GM12891 (cell line): ENCODE measurements around the gene KRT1.

ENCODE experiments used
- PAX5 ChIP-seq: IDR thresholded peaks from 2 replicates; pipeline ENCODE4 v1.6.1; 2011; ENCODE audit warnings: low read length, moderate library complexity, mild to moderate bottlenecking; ENCODE audit not compliant: insufficient read depth, severe bottlenecking
- POLR2A ChIP-seq: IDR thresholded peaks from 2 replicates; pipeline ENCODE4 v1.6.1; 2011; ENCODE audit warnings: low read depth, low read length, control low read depth
- POLR2AphosphoS5 ChIP-seq: IDR thresholded peaks from 2 replicates; pipeline ENCODE4 v1.6.1; 2011; ENCODE audit warnings: low read depth, low read length, control low read depth
- POU2F2 ChIP-seq: IDR thresholded peaks from 2 replicates; pipeline ENCODE4 v1.6.1; 2011; ENCODE audit warnings: low read depth, mild to moderate bottlenecking, control low read depth, low read length, moderate library complexity
- SPI1 ChIP-seq: IDR thresholded peaks from 2 replicates; pipeline ENCODE4 v1.6.1; 2011; ENCODE audit warnings: low read depth, low read length, control low read depth
- TAF1 ChIP-seq: IDR thresholded peaks from 2 replicates; pipeline ENCODE4 v1.6.1; 2011; ENCODE audit warnings: low read depth, low read length, control low read depth

- no peak for TF ChIP-seq SPI1
- no peak for TF ChIP-seq POLR2A
- TF ChIP-seq POLR2AphosphoS5 = no peak
- TF ChIP-seq TAF1 = no peak
- no peak for TF ChIP-seq POU2F2
- no peak for TF ChIP-seq PAX5
These were observed 11.1 kb upstream of the KRT1 start for GRCh38 chr12:52691076-52691840.
